Measurements from ENCODE around the gene AFF3. TPM values are rescaled to one million over a fixed set of nuclear protein-coding genes. Genes with fewer than 3 reads are reported as not detected.
"Not testable (repeated sequence)": the region's sequence is repeated elsewhere in the genome, so short reads cannot be mapped to it uniquely, and the experiment has no call there.

The AFF3 gene
- total and polyA plus RNA-seq, 7 experiments from 2014 or later, result 3.0 to 24.1 (median 19.8) TPM

DNA sequence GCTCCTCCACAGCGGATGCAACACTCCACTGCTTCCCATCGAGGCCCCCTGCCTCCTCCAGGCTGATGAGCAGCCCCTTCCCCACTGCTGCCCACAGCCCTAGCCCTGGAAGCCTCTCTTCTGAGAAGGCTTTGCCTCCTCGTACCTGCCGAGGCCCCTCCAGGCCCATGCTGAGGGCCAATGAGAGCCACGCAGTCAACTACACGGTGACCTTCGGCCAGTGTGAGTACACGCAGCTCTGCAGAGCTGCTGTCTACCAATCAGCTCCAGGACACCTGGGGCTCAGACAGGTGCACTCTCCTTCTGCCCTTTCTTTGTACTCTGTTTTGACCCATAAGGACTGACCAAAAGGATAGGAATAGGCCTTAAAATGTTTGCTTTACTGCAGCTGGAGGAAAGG lies 43.5 kb downstream of the AFF3 start:
- H3K9me3 Mint-ChIP-seq; H3K27me3 ChIP-seq (ENCODE audit: control insufficient read depth in 2 of 2, insufficient read depth in 2 of 2, low read length in 2 of 2); CTCF ChIA-PET; H3K4me3 Mint-ChIP-seq; H3K36me3 Mint-ChIP-seq; ATAC-seq; H3K9me3 ChIP-seq (ENCODE audit: control insufficient read depth in 2 of 3, low read length in 3 of 3); POLR2A ChIA-PET; H3K27me3 Mint-ChIP-seq; H3K36me3 ChIP-seq (ENCODE audit: control insufficient read depth in 2 of 3, insufficient read depth in 3 of 3, low read length in 3 of 3); H3K4me1 ChIP-seq (ENCODE audit: control insufficient read depth in 2 of 2, insufficient read depth in 2 of 2, low read length in 2 of 2); DNase-seq; intact Hi-C loops (cut with micrococcal nuclease); H3K27ac ChIP-seq (ENCODE audit: low read depth, low read length); H3K27ac Mint-ChIP-seq; H3K4me1 Mint-ChIP-seq; H3K4me3 ChIP-seq (ENCODE audit: low read length): not testable (repeated sequence)

- DNase-seq; H3K36me3 ChIP-seq (ENCODE audit: control insufficient read depth in 2 of 3, insufficient read depth in 3 of 3, low read length in 3 of 3); ATAC-seq; POLR2A ChIA-PET; H3K9me3 ChIP-seq (ENCODE audit: control insufficient read depth in 2 of 3, low read length in 3 of 3); H3K27me3 ChIP-seq (ENCODE audit: control insufficient read depth in 2 of 2, insufficient read depth in 2 of 2, low read length in 2 of 2); H3K27ac ChIP-seq (ENCODE audit: low read depth, low read length); H3K9me3 Mint-ChIP-seq; CTCF ChIA-PET; H3K4me1 Mint-ChIP-seq; H3K27me3 Mint-ChIP-seq; H3K36me3 Mint-ChIP-seq; H3K4me3 Mint-ChIP-seq; H3K4me3 ChIP-seq (ENCODE audit: low read length); H3K27ac Mint-ChIP-seq; H3K4me1 ChIP-seq (ENCODE audit: control insufficient read depth in 2 of 2, insufficient read depth in 2 of 2, low read length in 2 of 2); intact Hi-C loops (cut with micrococcal nuclease): not testable (repeated sequence)
Measured at GRCh38 chr2:100097611-100098294, 44.6 kb downstream of the AFF3 start.

DNA sequence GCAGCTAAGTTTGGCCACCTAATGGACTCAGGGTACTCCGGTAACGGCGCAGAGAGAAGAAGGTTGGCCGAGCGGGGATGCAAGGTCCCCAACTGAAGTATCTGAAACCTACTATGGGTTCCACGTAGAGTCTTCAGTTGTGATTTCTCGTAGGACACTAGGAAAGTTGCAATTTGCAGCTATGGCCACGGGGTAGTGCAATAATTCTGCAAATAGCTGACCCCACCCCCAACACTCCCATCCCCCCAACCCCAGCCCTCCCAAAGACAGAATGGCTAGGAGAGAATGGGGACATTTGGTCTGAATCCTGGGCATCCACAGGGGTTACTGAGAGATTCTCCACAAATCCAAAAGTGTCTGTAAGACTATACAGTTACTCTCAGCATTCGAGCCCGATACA lies 46.5 kb downstream of the AFF3 start:
- ATAC-seq; H3K27me3 Mint-ChIP-seq; CTCF ChIA-PET; H3K4me3 Mint-ChIP-seq; H3K27ac Mint-ChIP-seq; H3K4me3 ChIP-seq (ENCODE audit: low read length); H3K36me3 ChIP-seq (ENCODE audit: control insufficient read depth in 2 of 3, insufficient read depth in 3 of 3, low read length in 3 of 3); H3K9me3 ChIP-seq (ENCODE audit: control insufficient read depth in 2 of 3, low read length in 3 of 3); POLR2A ChIA-PET; H3K27me3 ChIP-seq (ENCODE audit: control insufficient read depth in 2 of 2, insufficient read depth in 2 of 2, low read length in 2 of 2); H3K4me1 Mint-ChIP-seq; H3K27ac ChIP-seq (ENCODE audit: low read depth, low read length); H3K4me1 ChIP-seq (ENCODE audit: control insufficient read depth in 2 of 2, insufficient read depth in 2 of 2, low read length in 2 of 2); H3K36me3 Mint-ChIP-seq; H3K9me3 Mint-ChIP-seq; intact Hi-C loops (cut with micrococcal nuclease); DNase-seq: not testable (repeated sequence)

- H3K36me3 Mint-ChIP-seq; ATAC-seq; H3K4me3 ChIP-seq (ENCODE audit: low read length); H3K4me3 Mint-ChIP-seq; H3K9me3 Mint-ChIP-seq; H3K27me3 Mint-ChIP-seq; H3K4me1 ChIP-seq (ENCODE audit: control insufficient read depth in 2 of 2, insufficient read depth in 2 of 2, low read length in 2 of 2); POLR2A ChIA-PET; H3K36me3 ChIP-seq (ENCODE audit: control insufficient read depth in 2 of 3, insufficient read depth in 3 of 3, low read length in 3 of 3); H3K27ac ChIP-seq (ENCODE audit: low read depth, low read length); DNase-seq; H3K9me3 ChIP-seq (ENCODE audit: control insufficient read depth in 2 of 3, low read length in 3 of 3); H3K27me3 ChIP-seq (ENCODE audit: control insufficient read depth in 2 of 2, insufficient read depth in 2 of 2, low read length in 2 of 2); H3K4me1 Mint-ChIP-seq; H3K27ac Mint-ChIP-seq; CTCF ChIA-PET; intact Hi-C loops (cut with micrococcal nuclease): not testable (repeated sequence)
Measured at GRCh38 chr2:100091807-100092206, 50.6 kb downstream of the AFF3 start.

DNA sequence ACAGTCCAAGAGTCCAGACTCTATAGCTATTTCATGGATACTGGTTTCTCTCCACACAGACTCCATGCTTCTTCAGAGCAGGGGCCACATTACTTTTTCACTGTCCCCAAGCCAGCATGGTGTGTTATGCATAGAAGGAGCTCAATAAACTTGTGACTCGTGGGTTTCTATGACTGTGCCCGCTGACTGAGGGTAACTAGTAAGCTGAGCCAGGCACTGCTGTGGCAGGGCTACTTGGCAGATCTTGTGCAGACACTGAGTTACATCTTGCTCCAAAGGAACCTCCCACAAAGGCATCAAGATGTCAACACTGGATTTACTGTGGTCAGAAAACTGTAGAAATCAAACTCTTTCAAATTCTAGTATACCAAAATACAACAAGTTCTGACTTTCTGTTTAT lies 56.6 kb downstream of the AFF3 start:
- H3K9me3 ChIP-seq (ENCODE audit: control insufficient read depth in 2 of 3, low read length in 3 of 3); H3K27ac ChIP-seq (ENCODE audit: low read depth, low read length); H3K36me3 Mint-ChIP-seq; CTCF ChIA-PET; H3K4me1 ChIP-seq (ENCODE audit: control insufficient read depth in 2 of 2, insufficient read depth in 2 of 2, low read length in 2 of 2); H3K27me3 ChIP-seq (ENCODE audit: control insufficient read depth in 2 of 2, insufficient read depth in 2 of 2, low read length in 2 of 2); intact Hi-C loops (cut with micrococcal nuclease); POLR2A ChIA-PET; H3K36me3 ChIP-seq (ENCODE audit: control insufficient read depth in 2 of 3, insufficient read depth in 3 of 3, low read length in 3 of 3); ATAC-seq; H3K27ac Mint-ChIP-seq; H3K9me3 Mint-ChIP-seq; H3K4me3 Mint-ChIP-seq; DNase-seq; H3K4me1 Mint-ChIP-seq; H3K27me3 Mint-ChIP-seq; H3K4me3 ChIP-seq (ENCODE audit: low read length): not testable (repeated sequence)

GRCh38 chr2:100083421-100084216 lies 58.8 kb downstream of the AFF3 start:
- H3K9me3 ChIP-seq (ENCODE audit: control insufficient read depth in 2 of 3, low read length in 3 of 3); H3K27me3 Mint-ChIP-seq; H3K4me3 Mint-ChIP-seq; H3K9me3 Mint-ChIP-seq; H3K27me3 ChIP-seq (ENCODE audit: control insufficient read depth in 2 of 2, insufficient read depth in 2 of 2, low read length in 2 of 2); H3K27ac ChIP-seq (ENCODE audit: low read depth, low read length); H3K36me3 Mint-ChIP-seq; H3K4me3 ChIP-seq (ENCODE audit: low read length); H3K36me3 ChIP-seq (ENCODE audit: control insufficient read depth in 2 of 3, insufficient read depth in 3 of 3, low read length in 3 of 3); H3K4me1 ChIP-seq (ENCODE audit: control insufficient read depth in 2 of 2, insufficient read depth in 2 of 2, low read length in 2 of 2); CTCF ChIA-PET; H3K27ac Mint-ChIP-seq; H3K4me1 Mint-ChIP-seq; ATAC-seq; POLR2A ChIA-PET; DNase-seq; intact Hi-C loops (cut with micrococcal nuclease): not testable (repeated sequence)

DNA sequence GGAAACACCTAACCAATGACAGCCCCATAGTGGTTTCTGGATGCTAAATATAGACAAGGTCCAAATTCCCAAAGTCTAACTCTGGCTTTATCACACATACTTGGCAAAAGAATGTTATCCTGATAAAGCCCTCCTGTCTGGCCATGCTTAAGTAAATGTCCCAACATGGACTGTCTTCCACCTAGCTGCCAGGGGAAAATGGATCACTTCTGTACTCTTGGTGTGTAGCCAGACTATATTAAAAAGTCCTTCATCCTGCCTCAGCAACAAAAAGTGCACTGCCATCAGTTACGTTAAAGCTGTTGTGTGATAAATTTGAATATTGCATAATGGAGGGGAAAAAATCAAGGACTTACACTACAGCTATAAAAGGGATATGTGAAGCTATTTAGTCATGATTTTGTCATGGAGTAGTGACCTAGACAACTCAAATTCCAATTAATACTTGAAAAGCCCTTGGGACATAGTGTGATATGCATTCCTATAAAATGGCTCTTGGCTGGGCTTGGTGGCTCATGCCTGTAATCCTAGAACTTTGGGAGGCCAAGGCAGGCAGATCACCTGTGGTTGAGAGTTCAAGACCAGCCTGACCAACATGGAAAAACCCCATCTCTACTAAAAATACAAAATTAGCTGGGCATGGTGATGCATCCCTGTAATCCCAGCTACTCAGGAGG lies 60.0 kb downstream of the AFF3 start:
- H3K4me3 ChIP-seq (ENCODE audit: low read length); ATAC-seq; POLR2A ChIA-PET; H3K4me3 Mint-ChIP-seq; H3K36me3 ChIP-seq (ENCODE audit: control insufficient read depth in 2 of 3, insufficient read depth in 3 of 3, low read length in 3 of 3); DNase-seq; H3K36me3 Mint-ChIP-seq; H3K27ac ChIP-seq (ENCODE audit: low read depth, low read length); H3K4me1 ChIP-seq (ENCODE audit: control insufficient read depth in 2 of 2, insufficient read depth in 2 of 2, low read length in 2 of 2); H3K4me1 Mint-ChIP-seq; H3K9me3 ChIP-seq (ENCODE audit: control insufficient read depth in 2 of 3, low read length in 3 of 3); intact Hi-C loops (cut with micrococcal nuclease); H3K9me3 Mint-ChIP-seq; CTCF ChIA-PET; H3K27ac Mint-ChIP-seq; H3K27me3 Mint-ChIP-seq; H3K27me3 ChIP-seq (ENCODE audit: control insufficient read depth in 2 of 2, insufficient read depth in 2 of 2, low read length in 2 of 2): not testable (repeated sequence)
